T-helper 17 cell (primary cell): ENCODE results near the gene PSMA4. TPM values are rescaled to one million over a fixed set of nuclear protein-coding genes. Genes with fewer than 3 reads are reported as not detected.
A peak's percentile ranks its signal among the peaks of the same experiment; 100 is the strongest.
"Not testable (repeated sequence)": the region's sequence is repeated elsewhere in the genome, so short reads cannot be mapped to it uniquely, and the experiment has no call there.

Experiments
- ATAC-seq: fragments of 150-1000 bp; cut with Tn5 transposase; 2 replicates; pipeline ENCODE4 v1.10.0; 2021; ENCODE audit warnings: mild to moderate bottlenecking, moderate library complexity
- DNase-seq, 3 donors: peaks; one replicate each; pipeline versions ENCODE4 v3.0.0 to v3.0.0-alpha.2; 2020 to 2021
- H3K9me3 ChIP-seq: one replicate; pipeline ENCODE4 v1.7.0; 2013; ENCODE audit warnings: low read length, mild to moderate bottlenecking; ENCODE audit not compliant: control insufficient read depth, poor library complexity, severe bottlenecking
- H3K27ac Mint-ChIP-seq: one replicate; pipeline ENCODE4 v1.8.0; 2022; ENCODE audit warnings: mild to moderate bottlenecking, moderate library complexity, mixed read lengths
- H3K27me3 Mint-ChIP-seq: one replicate; pipeline ENCODE4 v1.8.0; 2022; ENCODE audit warnings: mixed read lengths
- H3K36me3 Mint-ChIP-seq: one replicate; pipeline ENCODE4 v1.8.0; 2022; ENCODE audit warnings: low read depth, mixed read lengths
- H3K4me1 Mint-ChIP-seq: one replicate; pipeline ENCODE4 v1.8.0; 2022; ENCODE audit warnings: mild to moderate bottlenecking, mixed read lengths
- H3K4me3 Mint-ChIP-seq: one replicate; pipeline ENCODE4 v1.8.0; 2022; ENCODE audit warnings: mild to moderate bottlenecking, moderate library complexity, mixed read lengths
- total RNA-seq, 4 donors: library from RNA in 2 of 4; stranded (reverse) in 2 of 4; gene quantifications; one replicate each; pipeline ENCODE4 v1.2.3 and lab custom pipeline; 2022 to 2026

PSMA4 gene
- total RNA-seq, 2 donors from 2014 or later, result 66.6 to 72.8 TPM

DNA sequence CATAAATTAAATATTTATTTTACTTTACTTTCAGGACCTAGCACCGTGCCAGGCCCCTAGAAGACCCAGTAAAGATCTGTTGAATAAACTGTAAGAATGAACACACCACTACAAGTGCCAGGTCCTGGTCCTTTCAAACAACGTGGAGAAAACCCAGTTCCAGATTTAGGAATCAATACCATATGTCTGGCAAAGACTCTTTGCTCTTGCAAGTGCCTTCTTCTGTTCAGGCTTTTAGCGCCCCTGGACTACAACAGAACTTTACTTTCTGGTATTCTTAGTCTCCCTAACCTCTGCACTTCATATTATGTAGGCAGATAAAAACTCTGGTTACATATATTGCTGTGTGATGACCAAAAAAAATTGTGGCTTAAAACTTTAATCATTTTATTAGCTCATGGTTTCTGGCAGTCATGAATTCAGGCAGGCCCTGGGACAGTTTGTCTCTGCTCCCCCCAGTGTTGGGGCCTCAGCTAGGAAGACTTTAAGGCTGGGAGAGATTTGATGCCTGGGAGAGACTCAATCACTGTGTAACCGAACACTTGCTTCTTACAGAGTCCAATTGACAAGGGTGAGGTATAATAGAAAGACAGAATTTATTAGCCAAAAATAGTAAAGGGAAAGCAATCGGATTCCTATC lies 2.9 kb upstream of the PSMA4 start:
- DNase-seq, result no peak
- Mint-ChIP-seq H3K27ac (peak overlapping the region; percentile 6), H3K4me3 (no peak overlapping the region), H3K27me3 (no peaks in the 10 kb centered on the region), H3K36me3 (peaks cover 4% of the 10 kb centered on the region), H3K4me1 (peaks cover 25% of the 10 kb centered on the region)
- H3K9me3 ChIP-seq, result no peaks in the 10 kb centered on the region
- no peak for ATAC-seq

DNA sequence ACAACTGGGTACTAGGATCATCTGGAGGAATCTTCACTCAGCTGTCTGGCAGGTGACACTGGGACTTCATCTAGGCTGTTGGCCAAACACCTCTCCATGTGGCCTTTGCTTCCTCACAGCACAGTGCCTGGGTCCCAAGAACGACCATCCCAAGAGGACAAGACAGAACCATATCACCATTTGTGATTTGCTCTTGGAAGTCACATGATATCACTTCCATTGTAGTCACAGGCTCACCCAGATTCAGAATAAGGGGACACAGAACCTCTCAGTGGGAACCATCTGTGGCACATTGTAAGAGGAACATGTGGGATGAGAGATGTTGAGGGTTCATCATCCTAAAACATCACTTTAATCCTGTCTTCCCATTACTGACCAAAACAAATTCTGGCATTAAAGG lies 1.9 kb upstream of the PSMA4 start:
- no peak for DNase-seq
- Mint-ChIP-seq H3K27me3 (no peaks in the 10 kb centered on the region), H3K36me3 (peaks cover 6% of the 10 kb centered on the region), H3K27ac (peak overlapping the region; percentile 98), H3K4me1 (peaks cover 28% of the 10 kb centered on the region), H3K4me3 (no peak overlapping the region)
- no peak for ATAC-seq
- no peaks in the 10 kb centered on the region for H3K9me3 ChIP-seq

DNA sequence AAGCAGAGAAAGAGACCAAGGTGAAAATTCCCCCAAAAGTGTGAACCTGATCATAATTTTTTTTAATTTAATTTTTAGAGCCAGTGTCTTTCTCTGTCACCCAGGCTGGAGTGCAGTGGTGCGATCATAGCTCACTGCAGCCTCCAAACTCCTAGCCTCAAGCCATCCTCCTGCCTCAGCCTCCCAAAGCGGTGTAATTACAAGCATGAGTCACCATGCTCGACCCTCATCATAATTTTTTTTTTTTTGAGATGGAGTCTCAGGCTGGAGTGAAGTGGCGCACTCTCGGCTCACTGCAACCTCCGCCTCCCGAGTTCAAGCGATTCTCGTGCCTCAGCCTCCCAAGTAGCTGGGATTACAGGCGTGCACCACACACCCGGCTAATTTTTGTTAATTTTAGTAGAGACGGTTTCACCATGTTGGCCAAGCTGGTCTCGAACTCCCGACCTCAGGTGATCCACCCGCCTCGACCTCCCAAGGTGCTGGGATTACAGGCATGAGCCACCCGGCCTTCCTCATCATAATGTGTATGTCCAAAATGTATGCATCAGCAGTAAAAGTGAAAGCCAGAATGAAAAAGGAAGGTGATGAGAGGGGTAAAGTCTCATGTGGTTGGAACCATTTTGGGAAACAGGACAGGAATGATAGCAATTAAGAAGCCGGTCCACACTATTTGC lies 642 bp upstream of the PSMA4 start:
- Mint-ChIP-seq H3K4me3 (peak overlapping the region; percentile 95), H3K27ac (peak overlapping the region; percentile 98), H3K4me1 (peaks cover 28% of the 10 kb centered on the region)
- H3K27me3 Mint-ChIP-seq, H3K36me3 Mint-ChIP-seq, H3K9me3 ChIP-seq, DNase-seq, ATAC-seq: not testable (repeated sequence)

DNA sequence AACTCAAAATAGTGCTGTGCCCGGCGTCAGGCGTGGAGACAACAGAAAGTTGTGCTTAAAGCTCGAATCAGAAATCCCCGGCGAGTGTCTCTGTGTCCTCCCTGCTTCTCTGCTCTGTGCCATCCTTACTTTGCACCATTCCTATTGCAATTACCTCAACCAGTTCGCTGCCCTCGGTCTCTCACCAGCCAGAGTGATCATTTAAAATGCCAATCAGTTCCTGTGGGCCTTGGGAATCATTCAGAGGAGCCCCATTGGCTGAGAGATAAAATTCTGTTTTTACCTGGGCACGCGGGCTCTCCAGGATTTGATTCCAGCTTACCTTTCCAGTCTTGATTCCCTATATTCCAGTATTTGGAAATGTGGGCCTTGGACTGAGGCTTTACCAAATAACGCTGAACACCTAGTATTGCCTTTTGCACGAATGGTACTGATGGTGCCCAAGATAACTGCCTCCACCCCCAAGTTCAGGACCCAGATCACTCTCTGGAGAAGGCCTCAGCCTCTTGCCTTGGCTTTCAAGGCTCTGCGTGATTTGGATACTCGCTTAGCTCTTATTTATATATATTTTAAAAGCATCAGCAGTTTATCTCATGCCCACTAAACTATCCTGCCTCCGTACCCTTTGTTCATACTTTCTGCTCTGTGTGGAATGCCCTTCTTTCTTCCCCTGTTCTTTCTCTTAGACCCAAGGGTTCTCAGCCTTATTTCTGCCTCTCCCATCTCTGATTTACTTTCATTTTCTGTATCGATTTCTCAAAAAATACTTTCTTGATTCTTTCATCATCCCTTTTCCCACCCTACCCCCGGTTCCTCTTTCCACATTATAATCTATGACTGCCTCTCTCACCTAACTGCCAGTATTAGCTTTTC lies 863 bp downstream of the PSMA4 start:
- no peaks in the 10 kb centered on the region for H3K9me3 ChIP-seq
- Mint-ChIP-seq H3K4me3 (peak overlapping the region; percentile 95), H3K27ac (peak overlapping the region; percentile 98), H3K36me3 (peaks cover 6% of the 10 kb centered on the region), H3K4me1 (peaks cover 28% of the 10 kb centered on the region), H3K27me3 (no peaks in the 10 kb centered on the region)
- DNase-seq (no peak), ATAC-seq (no peak)

DNA sequence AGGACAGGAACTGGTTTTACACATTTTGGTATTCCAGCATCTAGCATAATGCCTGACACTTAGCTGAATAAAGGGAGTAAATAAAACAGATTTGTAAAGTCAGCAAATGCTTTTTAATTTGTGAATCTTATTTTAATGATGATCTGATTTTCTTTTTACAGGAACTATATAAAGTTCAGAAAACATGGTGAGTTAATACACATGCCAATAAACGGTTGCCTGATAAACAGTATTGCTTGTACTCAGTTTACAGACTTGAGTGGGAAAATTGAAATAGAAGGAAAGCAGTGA lies 1.4 kb downstream of the PSMA4 start:
- DNase-seq (no peak), ATAC-seq (no peak)
- Mint-ChIP-seq H3K27me3 (no peaks in the 10 kb centered on the region), H3K4me3 (peak overlapping the region; percentile 95), H3K27ac (peak overlapping the region; percentile 98), H3K36me3 (peaks cover 6% of the 10 kb centered on the region), H3K4me1 (peaks cover 28% of the 10 kb centered on the region)
- H3K9me3 ChIP-seq, result no peaks in the 10 kb centered on the region

DNA sequence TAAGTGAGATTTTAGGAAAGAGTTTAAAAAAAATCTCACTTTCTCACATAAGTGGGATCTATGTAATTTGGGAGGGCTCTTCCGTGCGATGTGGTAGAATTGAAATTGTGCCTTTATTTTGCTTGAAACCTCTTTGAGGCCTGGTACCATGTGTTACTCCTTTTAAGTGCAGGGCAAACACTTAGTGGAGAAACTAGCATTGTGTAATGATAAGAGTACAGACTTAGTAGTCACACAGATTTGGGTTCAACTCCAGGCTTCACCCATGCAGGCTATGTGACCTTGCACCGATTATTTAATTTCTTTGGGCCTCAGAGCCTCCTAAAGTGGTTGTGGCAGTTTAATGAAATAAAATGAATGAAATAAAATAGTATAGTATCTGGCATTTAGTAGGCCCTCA lies 2.4 kb downstream of the PSMA4 start:
- Mint-ChIP-seq H3K36me3 (peaks cover 6% of the 10 kb centered on the region), H3K4me3 (peak overlapping the region; percentile 73), H3K27ac (peak overlapping the region; percentile 98), H3K27me3 (no peaks in the 10 kb centered on the region), H3K4me1 (peaks cover 28% of the 10 kb centered on the region)
- ATAC-seq (no peak), DNase-seq (no peak)
- no peaks in the 10 kb centered on the region for H3K9me3 ChIP-seq

DNA sequence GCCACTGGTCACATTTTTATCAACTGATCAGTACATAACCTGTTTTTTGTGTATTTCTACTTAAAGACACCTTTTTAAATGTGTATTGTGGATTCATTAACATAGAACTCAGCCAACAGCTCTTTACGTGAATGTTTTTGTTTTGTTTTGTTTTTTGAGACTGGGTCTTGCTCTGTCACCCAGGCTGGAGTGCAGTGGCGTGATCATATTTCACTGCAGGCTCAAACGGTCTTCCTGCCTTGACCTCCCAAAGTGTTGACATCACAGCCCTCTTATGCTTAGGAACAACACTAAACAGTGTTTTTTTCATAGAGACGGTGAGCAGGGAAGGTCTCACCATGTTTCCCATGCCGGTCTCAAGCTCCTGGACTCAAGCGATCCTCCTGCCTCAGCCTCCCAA lies 9.9 kb downstream of the PSMA4 start:
- Mint-ChIP-seq H3K27me3 (no peaks in the 10 kb centered on the region), H3K27ac (no peak overlapping the region), H3K4me3 (no peak overlapping the region), H3K4me1 (peaks cover 9% of the 10 kb centered on the region), H3K36me3 (peaks cover 8% of the 10 kb centered on the region)
- ATAC-seq (no peak), DNase-seq (no peak)
- no peaks in the 10 kb centered on the region for H3K9me3 ChIP-seq

DNA sequence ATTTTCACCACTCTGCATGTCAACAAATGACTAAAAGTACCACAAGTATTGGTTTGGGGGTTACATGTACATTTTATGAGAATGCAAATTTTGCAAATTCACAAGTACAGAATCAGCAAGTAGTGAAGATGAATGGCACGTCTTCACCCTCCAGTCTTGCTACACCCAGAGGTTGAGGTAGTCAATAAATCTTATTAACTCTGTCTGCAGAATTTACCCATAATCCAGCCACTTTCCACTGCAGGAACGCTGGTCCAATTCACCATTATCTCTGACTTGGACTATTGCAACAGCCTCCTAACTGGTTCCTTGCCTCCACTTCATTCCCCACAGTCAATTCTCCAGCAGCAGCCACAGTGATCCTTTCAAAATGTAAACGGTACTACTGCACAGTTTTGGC lies 10.6 kb downstream of the PSMA4 start:
- Mint-ChIP-seq H3K4me3 (no peak overlapping the region), H3K4me1 (peaks cover 9% of the 10 kb centered on the region), H3K27ac (no peak overlapping the region), H3K36me3 (peaks cover 8% of the 10 kb centered on the region), H3K27me3 (no peaks in the 10 kb centered on the region)
- DNase-seq, result no peak
- H3K9me3 ChIP-seq, result no peaks in the 10 kb centered on the region
- ATAC-seq, result no peak

DNA sequence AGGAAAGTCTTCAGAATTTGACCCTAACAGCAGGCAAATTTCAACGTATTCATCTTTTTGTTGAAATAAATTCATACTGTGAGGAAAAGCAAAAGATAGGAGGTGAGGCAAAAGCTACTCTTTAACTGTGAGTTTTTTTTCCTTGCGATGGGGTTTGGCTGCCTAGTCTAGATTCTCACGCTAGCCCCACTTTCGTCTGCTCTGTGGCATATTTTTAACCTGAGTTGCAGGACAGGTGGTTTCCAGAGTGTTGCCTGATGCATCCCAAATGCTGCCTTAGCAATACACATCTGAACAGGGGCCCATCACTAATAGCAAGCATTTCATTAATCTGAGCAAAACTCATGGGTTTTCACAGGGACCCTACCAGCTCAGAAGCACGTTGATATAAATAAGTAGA lies 11.7 kb downstream of the PSMA4 start:
- Mint-ChIP-seq H3K27ac (peak overlapping the region; percentile 37), H3K4me1 (peaks cover 9% of the 10 kb centered on the region), H3K4me3 (no peak overlapping the region), H3K27me3 (no peaks in the 10 kb centered on the region), H3K36me3 (peaks cover 8% of the 10 kb centered on the region)
- DNase-seq (no peak), ATAC-seq (no peak)
- H3K9me3 ChIP-seq, result no peaks in the 10 kb centered on the region

DNA sequence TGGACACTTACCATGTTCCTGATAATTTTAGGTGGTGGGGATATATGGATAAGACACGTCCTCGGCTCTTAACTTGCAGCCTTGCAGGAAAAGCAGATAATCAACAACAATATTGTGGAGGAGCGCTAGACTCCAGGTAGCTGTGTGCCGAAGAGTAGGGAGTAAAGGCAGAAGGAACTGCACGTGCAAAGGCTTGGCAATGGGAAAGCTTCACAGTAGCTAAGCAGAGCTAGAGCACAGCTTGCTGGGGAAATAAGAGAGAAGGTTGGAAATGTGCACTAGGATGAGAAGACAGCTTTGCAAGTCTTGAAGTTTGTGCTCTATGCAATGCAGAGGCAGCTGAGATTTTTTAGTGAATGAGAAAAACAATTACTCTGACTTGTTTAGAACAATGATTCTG lies 12.4 kb downstream of the PSMA4 start:
- H3K27ac Mint-ChIP-seq, result peak overlapping the region; percentile 37
- DNase-seq, result no peak
- ATAC-seq, result no peak
- no peaks in the 10 kb centered on the region for H3K9me3 ChIP-seq
- H3K27me3 Mint-ChIP-seq, result no peaks in the 10 kb centered on the region
- H3K36me3 Mint-ChIP-seq, result peaks cover 10% of the 10 kb centered on the region
- H3K4me3 Mint-ChIP-seq, result no peak overlapping the region
- peaks cover 9% of the 10 kb centered on the region for H3K4me1 Mint-ChIP-seq

DNA sequence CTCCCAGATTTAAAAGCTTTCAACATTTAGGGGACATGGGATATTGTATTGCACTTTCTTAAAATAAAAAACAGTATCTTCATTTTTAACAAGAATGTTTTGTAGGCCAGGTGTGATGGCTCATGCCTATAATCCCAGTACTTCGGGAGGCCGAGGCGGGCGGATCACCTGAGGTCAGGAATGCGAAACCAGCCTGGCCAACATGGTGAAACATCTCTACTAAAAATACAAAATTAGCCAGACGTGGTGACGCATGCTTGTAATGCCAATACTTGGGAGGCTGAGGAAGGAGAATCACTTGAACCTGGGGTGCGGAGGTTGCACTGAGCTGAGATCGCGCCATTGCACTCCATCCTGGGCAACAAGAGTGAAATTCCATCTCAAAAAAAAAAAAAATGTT lies 20.0 kb downstream of the PSMA4 start:
- not testable (repeated sequence) for DNase-seq, H3K4me1 Mint-ChIP-seq, H3K9me3 ChIP-seq, H3K27ac Mint-ChIP-seq, ATAC-seq, H3K36me3 Mint-ChIP-seq, H3K27me3 Mint-ChIP-seq, H3K4me3 Mint-ChIP-seq

DNA sequence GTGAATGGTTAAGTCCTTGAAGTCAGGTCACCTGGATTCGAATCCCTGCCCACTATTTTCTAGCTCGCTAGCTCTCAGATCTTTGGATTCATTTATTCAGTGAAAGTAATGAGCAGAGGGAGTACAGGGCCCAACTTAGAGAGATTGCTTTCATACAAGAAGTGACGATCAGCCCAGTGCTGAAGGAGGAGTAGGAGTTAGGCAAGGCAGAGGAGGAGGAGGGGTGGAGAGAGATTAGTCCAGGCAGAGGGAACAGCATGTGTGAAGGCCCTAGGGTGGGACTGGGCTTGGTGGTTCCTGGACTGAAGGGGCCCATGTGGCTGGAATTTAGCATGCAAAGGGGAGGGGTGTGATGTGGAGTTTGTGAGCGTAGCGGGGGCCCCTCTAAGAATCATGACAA lies 21.2 kb downstream of the PSMA4 start:
- peaks cover 3% of the 10 kb centered on the region for H3K36me3 Mint-ChIP-seq
- peaks cover 15% of the 10 kb centered on the region for H3K4me1 Mint-ChIP-seq
- no peak for DNase-seq
- no peak overlapping the region for H3K4me3 Mint-ChIP-seq
- peaks cover 5% of the 10 kb centered on the region for H3K27me3 Mint-ChIP-seq
- ATAC-seq, result no peak
- no peaks in the 10 kb centered on the region for H3K9me3 ChIP-seq
- no peak overlapping the region for H3K27ac Mint-ChIP-seq

DNA sequence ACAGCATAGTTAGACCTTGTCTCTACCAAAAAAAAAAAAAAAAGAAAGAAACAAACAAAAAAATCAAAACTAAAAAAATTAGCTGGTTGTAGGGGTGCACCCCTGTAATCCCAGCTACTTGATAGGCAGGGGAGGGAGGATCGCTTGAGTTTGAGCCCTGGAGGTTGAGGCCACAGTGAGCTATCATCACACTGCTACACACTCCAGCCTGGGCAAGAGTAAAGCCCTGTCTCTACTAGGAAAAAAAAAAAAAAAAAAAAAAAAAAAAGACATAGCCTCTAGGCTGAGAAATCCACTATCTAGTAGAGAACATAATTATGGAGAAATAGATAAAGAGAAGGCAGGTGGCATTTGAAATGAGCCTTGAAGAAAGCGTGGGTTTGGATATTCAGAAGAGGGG lies 22.8 kb downstream of the PSMA4 start:
- peaks cover 18% of the 10 kb centered on the region for H3K4me1 Mint-ChIP-seq
- no peaks in the 10 kb centered on the region for H3K9me3 ChIP-seq
- no peak overlapping the region for H3K4me3 Mint-ChIP-seq
- H3K27me3 Mint-ChIP-seq, result peaks cover 13% of the 10 kb centered on the region
- H3K27ac Mint-ChIP-seq, result no peak overlapping the region
- H3K36me3 Mint-ChIP-seq, result no peaks in the 10 kb centered on the region
- no peak for ATAC-seq
- no peak for DNase-seq
